HG03045 (cell line): Measurements from ENCODE around the gene CD79B.
"Not testable (repeated sequence)": the region's sequence is repeated elsewhere in the genome, so short reads cannot be mapped to it uniquely, and the experiment has no call there.

Experiments used
- ATAC-seq: cut with Tn5 transposase; IDR thresholded peaks from one replicate; pipeline ENCODE4 v1.9.1; 2021; ENCODE audit warnings: mild to moderate bottlenecking, moderate library complexity; ENCODE audit not compliant: unreplicated experiment

CD79B gene

GRCh38 chr17:63915753-63916152 lies 16.4 kb downstream of the CD79B start:
- not testable (repeated sequence) for ATAC-seq

GRCh38 chr17:63914471-63914870 lies 17.7 kb downstream of the CD79B start:
- no peak for ATAC-seq

- ATAC-seq: no peak
Measured at GRCh38 chr17:63911657-63912100, 20.5 kb downstream of the CD79B start.

- no peak for ATAC-seq
Measured at GRCh38 chr17:63911041-63911635, 21.0 kb downstream of the CD79B start, which contains the start of gene CSHL1. Gene CSHL1 (minus strand): TSS chr17:63911258. CDS start chr17:63911196, 62 bp downstream.

GRCh38 chr17:63910096-63910495 lies 22.0 kb downstream of the CD79B start:
- ATAC-seq: no peak

GRCh38 chr17:63909586-63909985 lies 22.5 kb downstream of the CD79B start:
- not testable (repeated sequence) for ATAC-seq

- not testable (repeated sequence) for ATAC-seq
Measured at GRCh38 chr17:63907161-63907778, 24.9 kb downstream of the CD79B start.

- not testable (repeated sequence) for ATAC-seq
Measured at GRCh38 chr17:63904796-63905195, 27.3 kb downstream of the CD79B start.

- ATAC-seq: not testable (repeated sequence)
Measured at GRCh38 chr17:63903787-63904201, 28.3 kb downstream of the CD79B start.

- not testable (repeated sequence) for ATAC-seq
Measured at GRCh38 chr17:63901971-63902370, 30.2 kb downstream of the CD79B start.

GRCh38 chr17:63898899-63899798 lies 33.0 kb downstream of the CD79B start:
- not testable (repeated sequence) for ATAC-seq

- ATAC-seq: not testable (repeated sequence)
Measured at GRCh38 chr17:63896524-63897354, 35.4 kb downstream of the CD79B start, which contains the start of gene CSH1. Gene CSH1 (minus strand): TSS chr17:63896574. CDS start chr17:63896511, 63 bp downstream.

GRCh38 chr17:63894821-63895220 lies 37.3 kb downstream of the CD79B start:
- not testable (repeated sequence) for ATAC-seq

GRCh38 chr17:63894021-63894420 lies 38.1 kb downstream of the CD79B start:
- ATAC-seq: not testable (repeated sequence)

GRCh38 chr17:63892316-63893037 lies 39.7 kb downstream of the CD79B start:
- ATAC-seq: not testable (repeated sequence)

GRCh38 chr17:63889026-63889848 lies 42.9 kb downstream of the CD79B start:
- ATAC-seq: not testable (repeated sequence)

GRCh38 chr17:63885119-63885518 lies 47.0 kb downstream of the CD79B start:
- ATAC-seq: not testable (repeated sequence)

- not testable (repeated sequence) for ATAC-seq
Measured at GRCh38 chr17:63882626-63883126, 49.5 kb downstream of the CD79B start.
